WTC11 (cell line): ENCODE results near the gene RETREG1. TPM values are rescaled to one million over a fixed set of nuclear protein-coding genes. Genes with fewer than 3 reads are reported as not detected.

Experiments
- ATAC-seq: fragments of 200-7000 bp; cut with Tn5 transposase; 2 replicates; pipeline ENCODE4 v1.10.0; 2021; ENCODE audit warnings: mild to moderate bottlenecking, moderate library complexity
- CTCF ChIA-PET: fragments of 300-600 bp; sonication (Branson Sonifier 250); formaldehyde crosslinking; loops from one replicate; lab custom pipeline; 2021; ENCODE audit warnings: antibody characterized with exemption; lab: Charles Lee
- POLR2A ChIA-PET: fragments of 350-600 bp; sonication (Branson Sonifier 250); formaldehyde crosslinking; loops from one replicate; lab custom pipeline; 2021; ENCODE audit warnings: antibody characterized with exemption; lab: Charles Lee
- DNase-seq: peaks from one replicate; pipeline ENCODE4 v3.0.0; 2021; ENCODE audit warnings: low spot score
- H3K27ac Mint-ChIP-seq: 2 replicates; pipeline ENCODE4 v1.8.0; 2021; ENCODE audit warnings: mixed read lengths
- H3K27me3 Mint-ChIP-seq: 2 replicates; pipeline ENCODE4 v1.8.0; 2021; ENCODE audit warnings: low read depth, mild to moderate bottlenecking, moderate library complexity, mixed read lengths
- H3K36me3 Mint-ChIP-seq: 2 replicates; pipeline ENCODE4 v1.8.0; 2021; ENCODE audit warnings: mixed read lengths
- H3K4me1 Mint-ChIP-seq: 2 replicates; pipeline ENCODE4 v1.8.0; 2022; ENCODE audit warnings: mixed read lengths
- H3K4me3 Mint-ChIP-seq: 2 replicates; pipeline ENCODE4 v1.8.0; 2021; ENCODE audit warnings: mild to moderate bottlenecking, moderate library complexity, mixed read lengths
- H3K9me3 Mint-ChIP-seq: 2 replicates; pipeline ENCODE4 v1.8.0; 2021; ENCODE audit warnings: mixed read lengths
- CBFB ChIP-seq: sonication (generic); formaldehyde crosslinking; IDR thresholded peaks from 2 replicates; pipeline ENCODE4 v1.8.1; 2022; ENCODE audit warnings: mild to moderate bottlenecking, low read depth, missing genetic modification reagents
- CREB1 ChIP-seq: sonication (generic); formaldehyde crosslinking; IDR thresholded peaks from 2 replicates; pipeline ENCODE4 v1.8.0; 2023; ENCODE audit warnings: mild to moderate bottlenecking, missing genetic modification reagents
- ELF4 ChIP-seq: sonication (generic); formaldehyde crosslinking; IDR thresholded peaks from 2 replicates; pipeline ENCODE4 v1.8.1; 2022; ENCODE audit warnings: low read depth, mild to moderate bottlenecking, moderate library complexity, missing genetic modification reagents
- FOXJ3 ChIP-seq: sonication (generic); formaldehyde crosslinking; IDR thresholded peaks from 2 replicates; pipeline ENCODE4 v1.9.0; 2021; ENCODE audit warnings: missing genetic modification reagents, mild to moderate bottlenecking, borderline replicate concordance
- IRF2 ChIP-seq: sonication (generic); formaldehyde crosslinking; IDR thresholded peaks from 2 replicates; pipeline ENCODE4 v1.8.0; 2022; ENCODE audit warnings: low read depth, missing genetic modification reagents, borderline replicate concordance
- JAZF1 ChIP-seq: fragments of 250-450 bp; sonication (Bioruptor Pico); IDR thresholded peaks from 2 replicates; pipeline ENCODE4 v1.9.0; 2021; ENCODE audit warnings: moderate library complexity, mild to moderate bottlenecking, inconsistent platforms
- MXD4 ChIP-seq: fragments of 250-450 bp; sonication (Bioruptor Pico); IDR thresholded peaks from 2 replicates; pipeline ENCODE4 v1.8.0; 2021; ENCODE audit warnings: mild to moderate bottlenecking, moderate library complexity, borderline replicate concordance
- NFATC4 ChIP-seq: fragments of 250-450 bp; sonication (Bioruptor Pico); IDR thresholded peaks from 2 replicates; pipeline ENCODE4 v1.9.0; 2021; ENCODE audit warnings: mild to moderate bottlenecking
- NR3C1 ChIP-seq: sonication (generic); formaldehyde crosslinking; conservative IDR thresholded peaks from 2 replicates; pipeline ENCODE4 v1.8.1; 2023; ENCODE audit warnings: low read depth, mild to moderate bottlenecking, missing genetic modification reagents
- OVOL2 ChIP-seq: fragments of 250-450 bp; sonication (Bioruptor Pico); IDR thresholded peaks from 2 replicates; pipeline ENCODE4 v1.9.0; 2021; ENCODE audit warnings: mild to moderate bottlenecking, borderline replicate concordance
- PRRX2 ChIP-seq: fragments of 250-450 bp; sonication (Bioruptor Pico); IDR thresholded peaks from 2 replicates; pipeline ENCODE4 v1.8.0; 2021; ENCODE audit warnings: mild to moderate bottlenecking
- SOX15 ChIP-seq: fragments of 250-450 bp; sonication (Bioruptor Pico); IDR thresholded peaks from 2 replicates; pipeline ENCODE4 v1.9.0; 2021; ENCODE audit warnings: mild to moderate bottlenecking
- STAT6 ChIP-seq: sonication (generic); formaldehyde crosslinking; conservative IDR thresholded peaks from 2 replicates; pipeline ENCODE4 v1.8.1; 2023; ENCODE audit warnings: mild to moderate bottlenecking, low read depth, missing genetic modification reagents, moderate library complexity
- TP53 ChIP-seq: sonication (generic); formaldehyde crosslinking; IDR thresholded peaks from 2 replicates; pipeline ENCODE4 v1.8.1; 2023; ENCODE audit warnings: mild to moderate bottlenecking, missing genetic modification reagents
- USF2 ChIP-seq: sonication (generic); formaldehyde crosslinking; IDR thresholded peaks from 2 replicates; pipeline ENCODE4 v1.8.1; 2023; ENCODE audit warnings: mild to moderate bottlenecking, missing genetic modification reagents, moderate library complexity
- ZBTB43 ChIP-seq: sonication (generic); formaldehyde crosslinking; IDR thresholded peaks from 2 replicates; pipeline ENCODE4 v1.8.1; 2023; ENCODE audit warnings: mild to moderate bottlenecking, missing genetic modification reagents
- ZNF219 ChIP-seq: sonication (generic); formaldehyde crosslinking; IDR thresholded peaks from 2 replicates; pipeline ENCODE4 v1.8.0; 2023; ENCODE audit warnings: missing genetic modification reagents, mild to moderate bottlenecking, borderline replicate concordance
- ZNF232 ChIP-seq: sonication (generic); formaldehyde crosslinking; IDR thresholded peaks from 2 replicates; pipeline ENCODE4 v1.8.0; 2022; ENCODE audit warnings: mild to moderate bottlenecking, missing genetic modification reagents
- ZNF396 ChIP-seq: fragments of 250-450 bp; sonication (Bioruptor Pico); IDR thresholded peaks from 2 replicates; pipeline ENCODE4 v1.8.0; 2021; ENCODE audit warnings: mild to moderate bottlenecking, moderate library complexity, borderline replicate concordance
- ZSCAN18 ChIP-seq: fragments of 250-450 bp; sonication (Bioruptor Pico); IDR thresholded peaks from 2 replicates; pipeline ENCODE4 v2.1.2; 2022; ENCODE audit warnings: mild to moderate bottlenecking, moderate library complexity
- total RNA-seq: library from RNA; stranded (reverse); gene quantifications from 3 replicates; pipeline ENCODE4 v1.2.3, GENCODE V29; 2021
- TF ChIP-seq, protein P1 (sequence below): fragments of 250-450 bp; sonication (Bioruptor Pico); conservative IDR thresholded peaks from 2 replicates; pipeline ENCODE4 v1.9.0; 2021; ENCODE audit warnings: mild to moderate bottlenecking
- TF ChIP-seq, protein P2 (sequence below): sonication (generic); formaldehyde crosslinking; IDR thresholded peaks from 2 replicates; pipeline ENCODE4 v1.8.1; 2022; ENCODE audit warnings: low read depth, mild to moderate bottlenecking, moderate library complexity, missing genetic modification reagents, borderline replicate concordance
- TF ChIP-seq, protein P3 (sequence below): sonication (generic); formaldehyde crosslinking; IDR thresholded peaks from 2 replicates; pipeline ENCODE4 v1.8.1; 2023; ENCODE audit warnings: mild to moderate bottlenecking, missing genetic modification reagents

RETREG1 gene
- total RNA-seq, 1 experiment from 2014 or later, result 2.2 TPM

DNA sequence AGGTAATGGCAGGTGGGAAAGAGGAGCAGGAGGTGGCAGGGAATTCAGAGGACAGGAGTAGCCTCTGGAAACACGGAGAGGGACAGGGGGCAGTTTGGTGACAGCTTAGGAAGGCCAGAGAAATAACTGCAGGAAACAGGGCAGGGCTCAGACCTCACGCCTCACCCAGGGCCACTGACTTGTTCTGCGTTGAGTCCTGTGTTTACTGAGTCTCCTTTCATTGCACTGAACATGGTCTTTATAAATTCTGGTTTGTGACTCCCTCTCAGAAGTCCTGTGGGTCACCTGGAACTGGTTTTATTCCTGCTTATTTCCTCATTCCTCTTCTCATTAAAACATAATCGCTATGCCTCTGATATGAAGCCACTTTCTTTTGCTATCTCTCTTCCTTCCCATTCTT lies 96.0 kb downstream of the RETREG1 start (continued):
- TF ChIP-seq ELF4 (CRISPR knock-in tag) (no peak), NR3C1 (CRISPR knock-in tag) (no peak), FOXJ3 (CRISPR knock-in tag) (no peak)

DNA sequence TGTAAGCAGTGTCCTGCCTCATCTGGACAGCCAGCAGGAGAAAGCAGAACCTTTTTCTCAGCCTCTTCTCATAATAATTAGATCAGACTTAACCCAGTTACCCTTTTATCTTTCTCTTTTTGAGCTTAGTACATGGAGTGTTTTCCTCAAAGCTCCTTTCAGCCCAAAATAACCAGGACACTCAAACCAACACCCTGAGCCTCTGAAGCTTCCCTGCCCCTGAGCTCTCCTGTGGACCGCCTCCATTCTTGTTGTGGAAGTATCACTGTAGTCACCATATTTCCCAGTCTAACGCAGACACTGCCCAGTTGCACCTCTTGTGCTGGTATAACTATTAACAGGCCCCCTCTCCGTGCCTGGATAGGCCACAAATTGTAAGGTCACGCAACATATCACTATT lies 97.4 kb downstream of the RETREG1 start:
- ATAC-seq (no peak), DNase-seq (no peak)
- H3K36me3 Mint-ChIP-seq, result no peaks in the 10 kb centered on the region
- no peak overlapping the region for H3K4me3 Mint-ChIP-seq
- no peaks in the 10 kb centered on the region for H3K4me1 Mint-ChIP-seq
- no peaks in the 10 kb centered on the region for H3K9me3 Mint-ChIP-seq
- H3K27me3 Mint-ChIP-seq, result no peaks in the 10 kb centered on the region; the same call in 1 of the 2 replicates
- TF ChIP-seq ZBTB43 (no peak), CREB1 (CRISPR knock-in tag) (no peak), NFATC4 (no peak), JAZF1 (no peak), ZNF219 (CRISPR knock-in tag) (no peak), PRRX2 (CRISPR knock-in tag) (no peak), ZNF232 (no peak), ZSCAN18 (no peak), CBFB (CRISPR knock-in tag) (no peak), MXD4 (no peak), USF2 (CRISPR knock-in tag) (no peak)
- TF ChIP-seq, protein P1, sequence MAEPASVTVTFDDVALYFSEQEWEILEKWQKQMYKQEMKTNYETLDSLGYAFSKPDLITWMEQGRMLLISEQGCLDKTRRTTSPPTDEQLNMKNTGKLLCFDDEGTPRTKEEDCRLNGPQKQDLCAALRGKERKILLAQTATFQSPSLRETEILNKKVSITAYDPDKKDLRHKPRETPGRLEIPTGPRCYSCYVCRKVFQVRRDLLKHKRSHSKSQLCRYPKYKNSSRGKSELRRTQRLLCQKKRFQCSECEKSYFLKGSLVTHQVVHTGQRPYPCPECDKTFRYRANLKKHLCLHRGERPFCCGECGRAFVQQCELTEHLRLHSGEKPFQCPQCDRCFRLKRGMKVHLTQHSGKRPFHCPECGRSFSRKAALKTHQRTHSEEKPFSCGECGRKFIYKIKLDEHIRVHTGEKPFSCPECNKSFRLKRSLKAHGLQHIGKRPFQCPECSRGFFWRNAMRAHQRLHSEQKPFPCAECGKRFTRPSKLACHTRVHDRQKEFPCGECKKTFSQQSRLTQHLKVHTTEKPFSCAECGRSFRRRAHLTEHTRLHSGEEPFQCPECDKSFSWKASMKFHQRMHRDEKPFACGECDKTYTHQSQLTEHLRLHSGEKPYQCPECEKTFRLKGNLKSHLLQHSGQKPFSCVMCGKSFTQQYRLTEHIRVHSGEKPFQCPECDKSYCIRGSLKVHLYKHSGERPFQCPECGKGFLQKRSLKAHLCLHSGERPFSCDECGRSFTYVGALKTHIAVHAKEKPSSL (CRISPR knock-in tag), result no peak
- TF ChIP-seq, protein P2, sequence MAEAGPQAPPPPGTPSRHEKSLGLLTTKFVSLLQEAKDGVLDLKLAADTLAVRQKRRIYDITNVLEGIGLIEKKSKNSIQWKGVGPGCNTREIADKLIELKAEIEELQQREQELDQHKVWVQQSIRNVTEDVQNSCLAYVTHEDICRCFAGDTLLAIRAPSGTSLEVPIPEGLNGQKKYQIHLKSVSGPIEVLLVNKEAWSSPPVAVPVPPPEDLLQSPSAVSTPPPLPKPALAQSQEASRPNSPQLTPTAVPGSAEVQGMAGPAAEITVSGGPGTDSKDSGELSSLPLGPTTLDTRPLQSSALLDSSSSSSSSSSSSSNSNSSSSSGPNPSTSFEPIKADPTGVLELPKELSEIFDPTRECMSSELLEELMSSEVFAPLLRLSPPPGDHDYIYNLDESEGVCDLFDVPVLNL (CRISPR knock-in tag), result no peak
- CTCF ChIA-PET, result no interaction called here
- POLR2A ChIA-PET, result no interaction called here
- H3K27ac Mint-ChIP-seq, result no peak overlapping the region

- no peak for DNase-seq
- ATAC-seq, result no peak
- no peaks in the 10 kb centered on the region for H3K4me1 Mint-ChIP-seq
- H3K36me3 Mint-ChIP-seq, result no peaks in the 10 kb centered on the region
- H3K4me3 Mint-ChIP-seq, result no peak overlapping the region
- CTCF ChIA-PET, result no interaction called here
- H3K9me3 Mint-ChIP-seq, result no peaks in the 10 kb centered on the region
- H3K27ac Mint-ChIP-seq, result no peak overlapping the region
- no peaks in the 10 kb centered on the region; the same call in 1 of the 2 replicates for H3K27me3 Mint-ChIP-seq
- POLR2A ChIA-PET, result no interaction called here
- TF ChIP-seq TP53 (CRISPR knock-in tag), result no peak
- TF ChIP-seq STAT6 (CRISPR knock-in tag), result no peak
- TF ChIP-seq ZNF396 (CRISPR knock-in tag), result no peak
- no peak for TF ChIP-seq OVOL2
- TF ChIP-seq FOXJ3 (CRISPR knock-in tag), result no peak
- TF ChIP-seq IRF2 (CRISPR knock-in tag), result no peak
- TF ChIP-seq, protein P3, sequence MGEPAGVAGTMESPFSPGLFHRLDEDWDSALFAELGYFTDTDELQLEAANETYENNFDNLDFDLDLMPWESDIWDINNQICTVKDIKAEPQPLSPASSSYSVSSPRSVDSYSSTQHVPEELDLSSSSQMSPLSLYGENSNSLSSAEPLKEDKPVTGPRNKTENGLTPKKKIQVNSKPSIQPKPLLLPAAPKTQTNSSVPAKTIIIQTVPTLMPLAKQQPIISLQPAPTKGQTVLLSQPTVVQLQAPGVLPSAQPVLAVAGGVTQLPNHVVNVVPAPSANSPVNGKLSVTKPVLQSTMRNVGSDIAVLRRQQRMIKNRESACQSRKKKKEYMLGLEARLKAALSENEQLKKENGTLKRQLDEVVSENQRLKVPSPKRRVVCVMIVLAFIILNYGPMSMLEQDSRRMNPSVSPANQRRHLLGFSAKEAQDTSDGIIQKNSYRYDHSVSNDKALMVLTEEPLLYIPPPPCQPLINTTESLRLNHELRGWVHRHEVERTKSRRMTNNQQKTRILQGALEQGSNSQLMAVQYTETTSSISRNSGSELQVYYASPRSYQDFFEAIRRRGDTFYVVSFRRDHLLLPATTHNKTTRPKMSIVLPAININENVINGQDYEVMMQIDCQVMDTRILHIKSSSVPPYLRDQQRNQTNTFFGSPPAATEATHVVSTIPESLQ (CRISPR knock-in tag), result no peak
- no peak for TF ChIP-seq SOX15 (CRISPR knock-in tag)
These were observed 98.2 kb downstream of the RETREG1 start for GRCh38 chr5:16518606-16519005.
